Measurements from ENCODE around the gene RAP1GAP. TPM values are rescaled to one million over a fixed set of nuclear protein-coding genes. Genes with fewer than 3 reads are reported as not detected.

The RAP1GAP gene
- total RNA-seq, 4 donors from 2014 or later: 0.46 to 0.75 TPM; not detected in 2

DNA sequence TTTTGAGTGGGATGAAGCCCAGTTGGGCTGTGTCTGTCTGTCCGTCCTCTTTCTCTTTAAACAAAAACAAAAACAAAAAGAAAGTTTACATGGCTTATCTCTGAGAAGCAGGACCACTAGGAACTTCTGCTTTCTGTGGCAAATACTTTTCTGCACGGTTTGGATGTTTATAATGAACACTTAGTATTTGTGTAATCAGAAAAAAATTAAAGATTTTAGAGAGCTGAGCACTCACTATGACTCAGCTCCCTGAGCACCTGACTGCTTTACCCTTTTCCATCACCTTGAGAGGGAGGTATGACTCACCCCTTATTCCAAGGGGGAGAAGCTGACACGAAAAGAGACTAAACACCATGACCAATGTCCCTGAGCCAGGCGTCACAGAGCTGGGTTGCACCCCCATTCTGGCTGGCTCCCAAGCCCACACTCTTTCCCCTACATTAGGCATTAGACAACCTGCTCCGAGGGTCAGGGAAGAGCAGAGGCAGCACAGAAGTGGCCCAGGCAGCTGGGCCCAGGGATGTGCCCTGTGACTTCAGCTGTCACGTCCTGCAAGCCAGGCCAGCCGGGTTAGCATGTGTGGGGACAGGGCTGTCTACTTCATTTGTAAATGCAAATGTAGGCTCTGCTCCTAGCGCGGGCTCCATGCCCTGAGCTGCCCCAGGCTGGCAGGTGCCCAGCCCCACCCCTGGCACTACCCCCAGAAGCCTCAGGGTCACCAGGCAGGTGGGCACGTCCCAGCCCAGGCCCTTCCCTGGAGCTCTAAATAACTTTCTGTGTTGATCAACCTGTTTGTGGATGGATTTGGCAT lies 30.4 kb downstream of the RAP1GAP start:
- in situ Hi-C loops (cut with MboI; ENCODE audit: low sequenced_read_pairs in 4 of 4): no loop called here
- Histone ChIP-seq H3K4me1 (peaks cover 0 to 4% of the 10 kb centered on the region in 2 donors), H3K27ac (peak overlapping the region in 1 of 4 donors; percentile 31), H3K9me3 (no peaks in the 10 kb centered on the region), H3K4me3 (no peak overlapping the region), H3K36me3 (no peaks in the 10 kb centered on the region), H3K27me3 (peaks cover 0 to 1% (median 0%) of the 10 kb centered on the region in 3 donors)
- intact Hi-C loops (cut with DNase I; ENCODE audit: low total_unique reads): no loop called here
- peak; percentile 76 to 96 for ATAC-seq
- DNase-seq: peak in 1 of 2 donors; percentile 22
- TF ChIP-seq POLR2A (IDR thresholded peaks at IDR 0.05): no peak
- TF ChIP-seq, protein P1, sequence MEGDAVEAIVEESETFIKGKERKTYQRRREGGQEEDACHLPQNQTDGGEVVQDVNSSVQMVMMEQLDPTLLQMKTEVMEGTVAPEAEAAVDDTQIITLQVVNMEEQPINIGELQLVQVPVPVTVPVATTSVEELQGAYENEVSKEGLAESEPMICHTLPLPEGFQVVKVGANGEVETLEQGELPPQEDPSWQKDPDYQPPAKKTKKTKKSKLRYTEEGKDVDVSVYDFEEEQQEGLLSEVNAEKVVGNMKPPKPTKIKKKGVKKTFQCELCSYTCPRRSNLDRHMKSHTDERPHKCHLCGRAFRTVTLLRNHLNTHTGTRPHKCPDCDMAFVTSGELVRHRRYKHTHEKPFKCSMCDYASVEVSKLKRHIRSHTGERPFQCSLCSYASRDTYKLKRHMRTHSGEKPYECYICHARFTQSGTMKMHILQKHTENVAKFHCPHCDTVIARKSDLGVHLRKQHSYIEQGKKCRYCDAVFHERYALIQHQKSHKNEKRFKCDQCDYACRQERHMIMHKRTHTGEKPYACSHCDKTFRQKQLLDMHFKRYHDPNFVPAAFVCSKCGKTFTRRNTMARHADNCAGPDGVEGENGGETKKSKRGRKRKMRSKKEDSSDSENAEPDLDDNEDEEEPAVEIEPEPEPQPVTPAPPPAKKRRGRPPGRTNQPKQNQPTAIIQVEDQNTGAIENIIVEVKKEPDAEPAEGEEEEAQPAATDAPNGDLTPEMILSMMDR (IDR thresholded peaks at IDR 0.05 in 4 of 5, conservative IDR thresholded peaks at IDR 0.05 in 1 of 5): no peak

DNA sequence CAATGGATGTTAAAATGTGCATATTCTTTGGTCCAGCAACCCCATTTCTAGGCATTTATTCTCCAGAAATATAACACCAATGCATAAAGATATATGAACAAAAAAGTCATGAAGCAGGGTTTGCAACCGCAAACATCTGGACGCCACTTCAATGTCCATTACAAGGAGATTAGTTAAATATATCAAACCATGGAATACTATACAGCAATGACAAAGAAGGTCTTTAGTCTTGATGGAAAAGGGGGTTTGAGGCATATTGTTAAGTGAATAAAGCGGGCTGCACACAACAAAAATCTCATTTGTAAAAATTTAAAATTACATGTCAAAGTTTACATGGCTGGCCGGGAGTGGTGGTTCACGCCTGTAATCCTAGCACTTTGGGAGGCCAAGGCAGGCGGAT lies 31.6 kb downstream of the RAP1GAP start:
- intact Hi-C loops (cut with DNase I; ENCODE audit: low total_unique reads): no loop called here

DNA sequence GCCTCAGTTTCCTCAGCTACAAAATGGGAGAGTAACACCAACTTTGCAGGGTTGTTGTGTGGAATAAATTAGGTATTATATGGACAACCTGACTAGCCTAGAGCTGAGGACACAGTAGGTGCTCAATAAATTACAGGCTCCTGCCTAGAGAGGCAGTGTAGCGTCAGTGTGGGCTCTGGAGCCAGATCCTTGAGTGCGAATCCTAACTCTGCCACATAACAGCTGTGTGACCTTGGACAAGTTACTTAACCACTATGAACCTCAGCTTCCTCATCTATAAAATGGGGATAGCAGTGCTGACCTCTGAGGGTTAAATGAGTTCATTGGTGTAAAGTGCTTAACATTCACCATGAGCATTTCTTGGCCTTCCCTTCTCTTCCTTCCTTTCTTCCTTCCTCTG lies 33.1 kb downstream of the RAP1GAP start:
- Histone ChIP-seq H3K4me3 (no peak overlapping the region), H3K36me3 (no peaks in the 10 kb centered on the region), H3K27me3 (peaks cover 0 to 9% (median 2%) of the 10 kb centered on the region in 3 donors), H3K9me3 (no peaks in the 10 kb centered on the region), H3K27ac (no peak overlapping the region), H3K4me1 (peaks cover 0 to 4% of the 10 kb centered on the region in 2 donors)
- in situ Hi-C loops (cut with MboI; ENCODE audit: low sequenced_read_pairs in 4 of 4) (no loop called here), intact Hi-C loops (cut with DNase I; ENCODE audit: low total_unique reads) (no loop called here)
- TF ChIP-seq, protein P1 (IDR thresholded peaks at IDR 0.05 in 4 of 5, conservative IDR thresholded peaks at IDR 0.05 in 1 of 5): no peak
- TF ChIP-seq POLR2A (IDR thresholded peaks at IDR 0.05): no peak
- no peak for ATAC-seq
- DNase-seq: no peak

More for the DNA sequence above, 31.6 kb downstream of the RAP1GAP start:
- TF ChIP-seq, protein P1 (IDR thresholded peaks at IDR 0.05 in 4 of 5, conservative IDR thresholded peaks at IDR 0.05 in 1 of 5): no peak
- no peak for TF ChIP-seq POLR2A (IDR thresholded peaks at IDR 0.05)
- DNase-seq (no peak), ATAC-seq (no peak)
- Histone ChIP-seq H3K4me3 (no peak overlapping the region), H3K9me3 (no peaks in the 10 kb centered on the region), H3K36me3 (no peaks in the 10 kb centered on the region), H3K27ac (no peak overlapping the region), H3K4me1 (peaks cover 0 to 4% of the 10 kb centered on the region in 2 donors), H3K27me3 (peaks cover 0 to 5% (median 0%) of the 10 kb centered on the region in 3 donors)
- in situ Hi-C loops (cut with MboI; ENCODE audit: low sequenced_read_pairs in 4 of 4): no loop called here

DNA sequence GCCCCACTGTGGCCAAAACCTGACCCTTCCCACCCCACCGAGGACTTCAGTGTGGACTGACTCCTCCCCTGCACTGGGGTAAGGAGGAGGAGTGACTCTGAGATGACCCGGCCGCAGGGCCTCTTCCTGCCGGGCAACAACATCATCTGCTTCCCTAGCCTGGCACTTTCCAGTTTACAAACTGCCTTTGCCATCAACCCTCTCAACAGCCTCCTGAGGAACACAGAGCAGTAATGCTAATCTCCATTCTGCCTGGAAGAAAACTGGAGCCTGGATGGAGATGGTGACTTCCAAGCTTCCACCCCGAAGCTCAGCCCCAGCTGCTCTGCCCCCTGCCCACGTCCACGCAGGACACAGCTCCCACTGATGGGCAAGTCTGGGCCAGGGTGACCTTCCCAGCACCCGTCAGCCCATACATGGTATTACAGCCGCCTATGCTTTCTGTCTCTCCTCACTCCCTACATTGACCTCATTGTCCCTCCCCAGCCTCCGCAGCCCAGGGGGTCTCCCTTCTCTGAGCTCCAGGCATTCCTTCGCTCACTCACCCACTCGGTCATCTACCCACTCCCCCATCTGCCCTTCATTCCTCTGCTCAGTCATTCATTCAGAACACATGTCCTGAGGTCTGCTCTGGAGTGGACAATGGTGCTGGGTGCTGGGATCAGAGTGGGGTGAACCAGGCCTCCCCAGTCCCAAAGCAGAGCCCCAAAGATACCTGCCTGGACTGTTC lies 34.2 kb downstream of the RAP1GAP start:
- in situ Hi-C loops (cut with MboI; ENCODE audit: low sequenced_read_pairs in 4 of 4): no loop called here
- Histone ChIP-seq H3K27me3 (peaks cover 0 to 19% (median 10%) of the 10 kb centered on the region in 3 donors), H3K36me3 (no peaks in the 10 kb centered on the region), H3K9me3 (no peaks in the 10 kb centered on the region), H3K4me1 (peaks cover 0 to 4% of the 10 kb centered on the region in 2 donors), H3K4me3 (no peak overlapping the region), H3K27ac (no peak overlapping the region)
- intact Hi-C loops (cut with DNase I; ENCODE audit: low total_unique reads): no loop called here
- DNase-seq (no peak), ATAC-seq (no peak)
- no peak for TF ChIP-seq POLR2A (IDR thresholded peaks at IDR 0.05)
- TF ChIP-seq, protein P1 (IDR thresholded peaks at IDR 0.05 in 4 of 5, conservative IDR thresholded peaks at IDR 0.05 in 1 of 5): no peak

Data from gastrocnemius medialis (tissue), 4 donors.